GM18909 (cell line): ENCODE data around the gene PDYN.

Experiments
- ATAC-seq: cut with Tn5 transposase; IDR thresholded peaks from one replicate; pipeline ENCODE4 v1.9.1; 2021; ENCODE audit warnings: mild to moderate bottlenecking; ENCODE audit not compliant: unreplicated experiment, poor library complexity

PDYN gene

GRCh38 chr20:1937316-1937976, 56.4 kb downstream of the PDYN start:
- no peak for ATAC-seq

GRCh38 chr20:1935696-1936366, 58.0 kb downstream of the PDYN start:
- no peak for ATAC-seq

GRCh38 chr20:1934721-1935573, 58.9 kb downstream of the PDYN start:
- no peak for ATAC-seq

- no peak for ATAC-seq
These were observed 59.7 kb downstream of the PDYN start for GRCh38 chr20:1934156-1934555.

- no peak for ATAC-seq
These were observed 60.4 kb downstream of the PDYN start for GRCh38 chr20:1933465-1933870.

GRCh38 chr20:1932971-1933370, 60.9 kb downstream of the PDYN start:
- ATAC-seq = no peak

GRCh38 chr20:1931830-1932229, 62.0 kb downstream of the PDYN start:
- ATAC-seq = no peak

GRCh38 chr20:1930165-1930564, 63.7 kb downstream of the PDYN start:
- ATAC-seq = no peak

GRCh38 chr20:1929460-1929859, 64.4 kb downstream of the PDYN start:
- no peak for ATAC-seq

- no peak for ATAC-seq
These were observed 65.1 kb downstream of the PDYN start for GRCh38 chr20:1928782-1929181.
